ENCODE data around the gene ABCD3.

- TF ChIP-seq CTCF (IDR thresholded peaks at IDR 0.05): no peak
- TF ChIP-seq POLR2A (IDR thresholded peaks at IDR 0.05): no peak
These were observed 36.0 kb upstream of the ABCD3 start for GRCh38 chr1:94382201-94382600.

Data from lower leg skin (tissue), 3 donors.